GM21526 (cell line): Measurements from ENCODE around the gene LENG8.

ENCODE experiments used
- ATAC-seq: cut with Tn5 transposase; IDR thresholded peaks from one replicate; pipeline ENCODE4 v1.9.1; 2021; ENCODE audit warnings: moderate library complexity; ENCODE audit not compliant: unreplicated experiment, low FRiP score

The LENG8 gene

DNA sequence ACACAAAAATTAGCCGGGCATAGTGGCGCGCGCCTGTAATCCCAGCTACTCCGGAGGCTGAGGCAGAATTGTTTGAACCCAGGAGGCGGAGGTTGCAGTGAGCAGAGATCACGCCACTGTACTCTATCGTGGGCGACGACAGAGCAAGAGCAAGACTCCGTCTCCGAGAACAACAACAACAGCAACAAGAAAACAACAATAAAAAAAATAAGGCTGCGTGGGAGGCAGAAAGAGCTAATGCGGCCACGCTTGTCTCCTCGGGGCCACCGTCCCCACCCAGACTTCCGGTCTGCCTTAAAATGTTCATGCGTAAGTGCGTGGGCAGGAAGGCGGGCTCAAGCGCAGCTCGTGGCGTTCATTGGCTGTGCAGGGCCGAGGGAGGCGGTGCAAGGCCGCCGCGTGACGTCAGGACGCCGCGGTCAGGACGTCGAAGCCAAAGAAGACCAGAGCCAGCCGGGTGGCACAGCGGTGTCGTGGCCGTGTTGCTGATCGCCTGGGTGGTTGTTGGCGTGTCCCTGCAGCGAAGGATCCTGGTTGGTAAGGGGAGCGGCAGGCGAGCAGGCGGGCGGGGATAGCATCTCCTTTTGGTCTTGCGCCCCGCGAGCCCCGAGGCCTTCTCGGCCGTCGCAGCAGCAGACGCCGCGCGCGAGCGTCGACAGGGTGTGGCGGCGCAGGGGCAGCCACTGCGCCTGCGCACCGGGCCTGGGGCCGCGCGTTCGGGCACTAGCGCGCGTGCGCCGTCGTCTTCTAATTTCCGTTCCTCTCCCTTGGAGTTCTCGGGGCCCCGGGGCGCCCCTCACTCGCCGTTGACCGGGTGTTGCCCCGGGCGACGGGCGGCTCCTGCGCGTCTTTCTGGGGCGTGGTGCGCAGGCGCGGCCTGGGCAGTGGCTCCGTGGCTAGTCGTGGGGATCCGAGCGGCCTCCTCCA, at the start of gene LENG8:
LENG8 (plus strand) TSS at position 426 of the 927 bp plus-strand sequence. CDS start 2,146 bp downstream, outside the sequence.
- peak; percentile 85 for ATAC-seq

DNA sequence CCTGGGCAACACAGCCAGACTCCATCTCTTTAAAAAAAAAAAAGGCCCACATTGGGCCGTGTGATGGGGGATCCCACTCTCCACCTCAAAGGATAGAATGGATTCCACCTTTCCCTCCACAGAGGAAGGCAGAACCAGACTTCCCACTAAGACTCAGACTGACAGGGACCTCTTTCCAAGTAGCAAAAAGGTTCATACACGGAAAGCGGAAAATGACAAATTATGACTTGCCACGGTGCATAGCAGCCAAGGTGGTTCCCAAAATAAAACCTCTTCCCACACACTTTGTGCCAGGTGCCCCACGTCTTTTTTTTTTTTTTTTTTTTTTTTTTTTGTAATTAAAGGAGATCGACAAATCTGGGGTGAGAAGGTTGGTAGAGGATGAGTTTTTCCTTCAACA, 48.1 kb upstream of the LENG8 start:
- no peak for ATAC-seq

DNA sequence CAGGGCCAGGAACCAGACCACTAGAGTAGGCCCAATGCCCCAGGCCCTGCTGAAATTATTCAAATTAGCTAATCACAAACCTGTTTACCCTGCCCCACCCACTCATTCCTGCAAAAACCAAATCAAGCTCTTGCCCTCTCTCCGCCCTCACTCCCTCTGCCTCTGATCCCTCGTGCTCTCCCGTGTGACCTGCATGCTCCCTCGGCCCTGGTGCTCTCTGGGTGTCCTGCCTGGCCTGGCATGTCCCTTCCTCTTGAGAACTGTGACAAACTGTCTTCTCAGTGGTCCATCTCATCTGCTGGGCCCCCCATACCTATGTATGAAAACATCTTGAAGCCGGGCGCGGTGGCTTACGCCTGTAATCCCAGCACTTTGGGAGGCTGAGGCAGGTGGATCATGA, 45.9 kb upstream of the LENG8 start:
- no peak for ATAC-seq

DNA sequence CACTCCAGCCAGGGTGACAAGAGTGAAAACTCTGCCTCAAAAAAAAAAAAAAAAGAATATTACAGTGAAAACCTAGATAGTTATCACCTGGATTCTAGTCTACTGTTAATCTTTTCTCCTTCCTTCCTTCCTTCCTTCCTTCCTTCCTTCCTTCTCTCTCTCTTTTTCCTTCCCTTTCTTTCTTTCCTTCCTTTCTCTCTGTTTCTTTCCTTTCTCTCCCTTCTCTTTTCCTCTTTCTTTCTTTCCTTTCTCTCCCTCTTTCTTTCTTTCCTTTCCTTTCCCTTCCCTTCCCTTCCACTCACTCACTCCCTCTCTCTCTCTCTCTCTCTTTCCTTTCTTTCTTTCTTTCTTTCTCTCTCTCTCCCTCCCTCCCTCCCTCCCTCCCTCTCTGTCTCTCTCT, 43.4 kb upstream of the LENG8 start:
- ATAC-seq: no peak

DNA sequence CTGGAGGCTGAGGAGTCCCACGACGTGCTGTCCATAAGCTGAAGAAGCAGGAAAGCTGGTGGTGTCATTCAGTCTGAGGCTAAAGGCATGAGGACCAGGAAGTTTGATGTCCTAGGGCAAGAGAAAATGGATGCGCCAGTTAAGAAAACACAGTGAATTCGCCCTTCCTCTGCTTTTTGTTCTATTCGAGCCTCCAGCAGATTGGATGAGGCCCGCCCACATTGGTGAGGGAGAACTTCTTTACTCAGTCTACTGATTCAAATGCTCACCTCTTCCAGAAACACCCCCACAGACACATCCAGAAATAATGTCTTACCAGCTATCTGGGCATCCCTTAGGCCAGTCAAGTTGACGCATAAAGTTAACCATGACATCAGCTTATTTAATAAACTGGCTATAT, 41.2 kb upstream of the LENG8 start:
- no peak for ATAC-seq

DNA sequence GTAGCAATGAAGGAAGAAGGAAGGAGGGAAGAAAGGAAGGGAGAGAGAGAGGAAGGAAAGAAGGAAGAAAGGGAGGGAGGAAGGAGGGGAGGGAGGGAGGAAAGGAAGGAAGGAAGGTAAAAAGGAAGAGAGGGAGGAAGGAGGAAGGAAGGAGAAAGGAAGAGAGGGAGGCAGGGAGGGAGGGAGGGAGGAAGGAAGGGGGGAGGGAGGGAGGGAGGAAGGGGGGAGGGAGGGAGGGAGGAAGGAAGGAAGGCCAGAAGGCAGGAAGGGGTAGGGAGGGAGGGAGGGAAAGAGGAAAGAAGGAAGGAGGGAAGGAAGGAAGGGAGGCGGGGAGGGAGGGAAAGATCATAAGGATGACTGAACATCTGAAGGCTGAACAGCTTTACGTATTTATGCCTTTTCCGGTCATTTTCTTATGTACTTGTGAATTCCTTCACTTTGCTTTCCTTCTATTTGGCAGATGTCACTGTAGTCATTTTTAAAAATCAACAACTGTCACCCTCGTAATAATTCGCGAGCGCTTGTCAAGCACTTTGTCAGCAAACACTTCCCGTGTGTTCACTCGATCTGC, 40.5 kb upstream of the LENG8 start:
- ATAC-seq: no peak

DNA sequence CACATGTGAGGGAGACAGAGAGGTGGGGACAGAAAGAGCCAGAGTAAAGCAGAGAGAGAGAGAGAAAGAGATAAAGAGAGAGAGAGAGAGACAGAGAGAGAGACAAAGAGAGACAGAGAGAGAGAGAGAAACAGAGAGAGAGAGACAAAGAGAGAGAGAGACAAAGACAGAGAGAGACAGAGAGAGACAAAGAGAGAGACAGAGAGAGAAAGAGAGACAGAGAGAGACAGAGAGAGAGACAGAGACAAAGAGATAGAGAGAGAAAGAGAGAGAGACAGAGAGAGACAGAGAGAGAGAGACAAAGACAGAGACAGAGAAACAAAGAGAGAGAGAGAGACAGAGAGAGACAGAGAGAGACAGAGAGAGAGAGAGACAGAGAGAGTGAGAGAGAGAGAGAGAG, 38.0 kb upstream of the LENG8 start:
- no peak for ATAC-seq

DNA sequence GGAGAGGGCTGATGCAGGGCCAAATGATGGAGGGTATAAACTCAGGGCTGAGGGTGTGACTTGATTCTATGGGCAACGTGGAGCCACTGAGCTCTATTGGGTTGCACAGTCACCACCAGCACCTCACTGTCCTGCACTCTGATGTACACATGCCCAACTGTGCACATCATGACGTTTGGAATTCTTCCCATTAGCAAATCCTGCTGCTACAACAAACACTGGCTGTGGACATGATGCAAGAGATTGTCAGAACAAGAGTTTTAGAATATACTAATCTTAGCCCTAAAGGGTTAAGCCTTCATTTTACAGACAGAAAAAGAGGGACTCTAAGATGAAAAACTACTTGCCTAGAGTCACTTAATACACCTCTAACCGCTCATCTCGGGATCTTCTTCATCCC, 36.1 kb upstream of the LENG8 start:
- no peak for ATAC-seq

DNA sequence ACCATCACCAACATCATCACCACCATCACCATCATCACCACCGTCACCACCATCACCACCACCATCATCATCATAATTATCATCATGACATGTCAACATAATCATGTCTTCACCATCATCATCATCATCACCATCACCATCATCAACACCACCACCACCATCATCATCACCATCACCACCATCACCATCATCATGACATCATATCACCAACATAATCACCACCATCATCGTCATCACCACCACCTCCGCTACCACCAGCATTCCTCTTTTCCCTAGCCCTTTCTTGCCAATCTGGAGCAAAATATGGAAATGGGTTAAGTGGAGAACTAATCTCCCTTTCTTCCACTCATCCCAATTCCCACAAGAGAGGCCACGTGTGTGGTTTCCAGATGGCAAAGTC, 34.8 kb upstream of the LENG8 start:
- ATAC-seq: no peak

DNA sequence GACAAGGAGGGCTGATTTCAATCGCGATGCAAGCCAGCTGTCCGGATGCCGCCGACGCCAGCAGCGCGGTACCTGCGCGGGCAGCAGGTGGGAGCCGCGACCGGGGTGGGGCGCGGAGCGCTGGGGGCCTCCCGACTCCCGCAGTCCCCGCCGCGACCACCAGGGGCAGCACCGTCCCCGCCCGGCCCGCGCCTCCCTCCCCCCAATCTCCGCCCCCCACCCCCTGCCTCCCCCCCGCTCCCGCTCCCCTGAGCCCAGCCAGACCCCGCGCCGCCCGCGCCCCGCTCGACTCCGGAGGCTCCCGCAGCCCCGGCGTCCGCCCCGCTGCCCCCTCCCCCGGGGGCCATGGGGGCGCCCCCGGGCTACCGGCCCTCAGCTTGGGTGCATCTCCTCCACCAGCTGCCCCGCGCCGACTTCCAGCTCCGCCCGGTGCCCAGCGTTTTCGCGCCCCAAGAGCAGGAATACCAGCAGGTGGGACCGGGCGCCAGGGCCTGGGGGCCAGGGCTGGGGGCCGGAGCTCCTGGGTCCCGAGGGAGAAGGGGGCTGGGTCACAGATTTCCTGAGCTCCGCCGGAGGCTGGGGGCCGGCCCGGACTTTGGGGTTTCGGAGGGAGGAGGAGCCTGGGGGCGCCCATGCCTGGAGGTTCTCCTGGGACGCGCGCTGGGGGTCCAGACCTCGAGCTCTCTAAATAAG, 33.6 kb upstream of the LENG8 start, which contains the start of gene TTYH1:
TTYH1 (plus strand) TSS at position 257 of the 693 bp plus-strand sequence; CDS start at position 346, 89 bp downstream.
- ATAC-seq: no peak

DNA sequence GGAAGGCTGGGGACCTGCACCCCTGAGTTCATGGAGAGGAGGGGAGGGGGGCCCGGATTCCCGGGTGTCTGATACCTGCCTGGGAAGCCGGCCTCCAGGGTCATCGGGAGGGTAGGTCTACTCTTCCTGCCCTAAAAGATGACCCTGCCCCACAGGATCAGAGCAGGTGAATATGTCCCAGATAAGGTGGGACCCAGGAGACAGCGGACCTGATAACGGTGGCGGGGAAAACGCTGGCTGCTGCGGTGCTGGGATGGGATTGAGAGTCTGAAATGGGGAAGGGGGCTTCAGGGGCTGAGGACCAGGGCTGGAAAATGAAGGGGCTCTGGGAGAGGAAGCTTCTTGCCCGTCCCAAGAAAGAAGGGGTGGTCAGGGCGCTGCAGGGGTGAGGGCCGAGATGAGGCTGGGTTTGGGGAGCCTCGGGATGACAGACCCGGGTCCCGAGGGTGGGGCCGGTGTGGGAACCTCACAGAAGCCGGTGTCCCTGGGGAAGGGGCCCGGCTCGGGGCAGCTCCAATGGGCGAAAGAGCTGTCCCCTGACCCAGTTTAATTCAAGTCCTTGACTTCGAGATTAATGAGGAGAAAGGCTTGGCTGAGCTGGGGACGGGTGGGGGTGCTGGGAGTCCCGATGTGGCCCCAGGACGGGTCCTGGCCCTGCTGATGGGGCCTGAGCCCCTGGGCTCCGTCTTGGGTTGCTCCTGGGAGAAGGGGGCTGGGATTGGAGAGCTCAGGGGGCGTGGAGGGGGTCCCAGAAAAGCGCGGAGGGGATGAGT, 32.9 kb upstream of the LENG8 start:
- no peak for ATAC-seq

DNA sequence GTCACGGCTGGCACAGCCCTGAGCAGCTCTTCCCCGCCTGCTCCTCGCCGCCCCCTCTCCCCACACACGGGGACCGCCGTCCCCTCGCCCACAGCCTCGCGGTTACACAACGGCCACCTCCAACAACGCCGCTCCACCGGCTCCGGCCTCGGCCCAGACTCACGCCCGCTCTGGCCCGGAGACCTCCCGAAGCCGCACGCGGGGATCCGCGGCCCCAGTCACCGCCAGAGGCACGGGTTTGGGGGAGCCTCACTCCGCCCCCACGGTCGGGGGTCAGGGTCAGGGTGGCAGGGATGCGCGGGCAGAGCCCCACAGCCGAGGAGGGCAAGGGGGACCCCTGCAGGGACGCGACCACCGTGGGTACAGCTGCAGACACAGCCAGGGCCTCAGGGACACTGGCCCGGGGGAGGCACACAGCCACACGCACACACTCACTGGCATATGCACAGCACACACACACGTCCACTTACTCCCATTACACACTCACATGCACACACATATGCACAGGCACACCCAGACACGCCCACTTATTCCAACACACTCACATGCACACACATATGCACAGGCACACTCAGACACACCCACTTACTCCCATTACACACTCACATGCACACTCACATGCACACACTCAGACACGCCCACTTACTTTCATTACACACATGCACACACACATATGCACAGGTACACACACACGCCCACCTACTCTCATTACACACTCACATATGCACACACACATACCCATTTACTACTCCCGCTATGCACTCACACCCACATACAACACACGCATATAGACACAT, 32.1 kb upstream of the LENG8 start:
- no peak for ATAC-seq

DNA sequence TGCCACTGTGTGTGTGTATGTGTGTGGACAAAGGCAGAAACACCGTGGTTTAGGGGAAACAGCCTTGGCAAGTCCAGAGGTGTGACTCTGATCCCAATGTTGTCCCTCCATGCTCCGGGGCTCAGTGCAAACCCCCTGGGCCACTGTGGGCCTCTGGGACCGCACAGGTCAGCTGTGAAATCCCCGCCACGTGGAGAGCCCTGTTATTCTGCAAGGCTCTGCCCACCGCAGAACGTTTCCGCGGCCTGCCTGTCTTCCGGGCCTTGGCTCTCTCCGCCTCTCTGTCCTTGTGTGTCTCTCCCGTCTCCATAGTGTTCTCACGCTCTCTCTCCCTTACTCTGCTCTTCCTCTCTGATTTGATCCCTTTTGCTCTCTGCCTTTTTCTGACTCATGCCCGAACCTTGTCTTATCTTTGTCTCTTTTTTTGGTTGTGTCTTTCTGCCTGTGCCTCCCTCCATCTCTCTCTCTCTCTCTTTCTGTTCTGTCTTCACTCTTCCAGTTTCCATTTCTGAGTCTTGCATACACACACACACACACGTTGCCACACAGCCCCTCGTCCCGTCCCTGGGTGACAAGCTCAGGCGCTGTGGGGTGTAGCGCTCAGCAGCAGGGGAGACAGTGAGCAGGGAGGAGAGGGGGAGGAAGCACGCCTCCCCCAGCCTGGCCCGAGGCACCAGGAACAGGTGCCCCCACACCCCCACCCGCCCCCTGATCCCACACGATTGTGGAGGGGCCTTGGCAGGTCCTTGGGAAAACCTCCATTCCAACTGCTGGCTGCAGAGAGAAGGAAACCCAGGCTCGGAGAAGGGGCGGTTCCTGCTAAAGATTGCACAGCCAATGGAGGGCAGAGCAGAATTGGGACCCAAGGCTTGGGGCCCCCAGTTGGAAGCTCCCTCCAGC, 30.7 kb upstream of the LENG8 start:
- ATAC-seq: no peak

DNA sequence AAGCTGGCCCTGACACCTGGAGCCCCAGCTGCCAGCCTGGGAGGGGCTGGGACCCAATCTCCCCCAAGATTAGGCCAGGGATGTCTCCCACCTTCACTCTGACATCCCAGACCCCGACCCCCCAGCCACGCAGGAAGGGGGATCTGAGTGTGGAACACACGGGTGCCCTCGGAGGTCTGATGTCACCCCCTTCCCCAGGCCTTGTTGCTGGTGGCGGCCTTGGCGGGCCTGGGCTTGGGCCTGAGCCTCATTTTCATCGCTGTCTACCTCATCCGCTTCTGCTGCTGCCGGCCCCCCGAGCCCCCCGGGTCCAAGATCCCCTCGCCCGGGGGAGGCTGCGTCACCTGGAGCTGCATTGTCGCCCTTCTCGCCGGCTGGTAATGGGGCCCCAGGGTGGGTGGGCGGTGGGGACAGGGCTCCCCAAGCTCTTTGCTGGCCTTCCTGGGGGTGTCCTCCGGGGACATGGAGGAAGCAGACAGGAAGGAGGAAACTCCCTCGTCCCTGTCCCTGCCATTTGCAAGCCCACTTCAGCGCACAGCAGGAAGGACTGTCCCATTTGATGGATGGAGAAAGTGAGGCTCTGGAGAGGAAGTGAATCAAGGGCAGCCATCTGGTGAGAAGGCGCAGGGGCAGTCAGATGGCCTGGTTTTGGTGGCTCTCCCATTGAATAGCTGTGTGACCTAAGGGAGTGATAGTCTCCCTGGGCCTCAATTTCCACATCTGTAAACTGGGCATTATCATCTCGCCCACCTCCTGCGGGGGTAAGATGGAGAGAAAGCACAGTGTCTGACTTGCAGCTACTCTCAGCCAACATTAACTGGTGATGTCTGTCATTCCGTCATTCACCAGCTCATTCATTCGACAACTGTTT, 29.8 kb upstream of the LENG8 start:
- ATAC-seq: no peak

DNA sequence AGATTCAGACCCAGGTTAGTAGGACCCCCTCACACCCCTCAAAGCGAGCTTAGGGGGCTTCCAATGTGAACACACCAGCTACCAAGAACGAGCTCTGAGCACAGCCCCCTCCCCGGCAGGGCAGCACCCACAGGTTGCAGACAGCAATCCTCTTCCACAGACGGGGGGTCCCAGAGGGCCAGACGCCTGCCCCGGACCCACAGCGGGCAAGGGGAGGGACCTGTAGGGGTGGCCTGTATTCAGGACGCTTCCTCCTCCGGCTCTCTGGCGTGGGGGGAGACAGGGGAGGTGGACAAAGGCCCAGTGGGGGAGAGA, 29.0 kb upstream of the LENG8 start:
- ATAC-seq: no peak

DNA sequence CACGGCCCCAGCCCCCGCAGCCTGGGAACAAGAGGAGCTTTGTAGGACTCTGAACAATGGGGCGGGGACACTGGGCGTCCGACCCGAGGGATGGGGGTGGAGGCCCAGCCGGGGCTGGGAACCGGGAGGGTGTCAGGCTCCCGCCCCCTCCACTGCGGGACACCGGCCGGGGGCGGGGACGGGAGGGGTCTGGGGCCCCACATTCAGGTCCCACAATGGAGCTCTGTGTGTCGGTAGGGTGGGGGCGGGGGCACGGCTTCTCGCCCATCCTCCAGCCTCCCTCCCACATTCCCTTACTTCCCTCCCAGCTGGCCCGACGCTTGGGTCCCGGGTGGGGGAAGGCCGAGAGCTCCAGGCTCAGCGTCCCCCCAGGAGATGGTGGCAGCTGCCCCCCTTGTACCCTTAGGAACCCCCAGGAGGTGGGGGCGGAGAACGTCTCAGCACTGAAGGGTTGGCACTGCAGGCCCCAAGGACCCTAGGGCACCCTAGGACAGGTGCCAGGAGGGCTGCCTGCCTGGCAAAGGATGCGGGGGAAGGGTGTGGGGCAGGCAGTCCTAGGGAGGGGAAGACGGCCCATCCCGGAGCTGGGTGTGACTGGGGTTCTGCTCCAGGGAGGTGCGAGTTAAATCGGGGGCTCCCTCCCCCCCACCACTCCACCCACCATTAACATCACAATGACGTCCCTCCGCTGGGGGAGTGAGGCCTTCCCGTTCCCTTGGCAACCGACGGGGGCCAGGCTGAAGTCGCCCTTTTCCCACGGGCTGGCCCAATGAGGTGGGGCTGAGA, 28.4 kb upstream of the LENG8 start:
- ATAC-seq: no peak

DNA sequence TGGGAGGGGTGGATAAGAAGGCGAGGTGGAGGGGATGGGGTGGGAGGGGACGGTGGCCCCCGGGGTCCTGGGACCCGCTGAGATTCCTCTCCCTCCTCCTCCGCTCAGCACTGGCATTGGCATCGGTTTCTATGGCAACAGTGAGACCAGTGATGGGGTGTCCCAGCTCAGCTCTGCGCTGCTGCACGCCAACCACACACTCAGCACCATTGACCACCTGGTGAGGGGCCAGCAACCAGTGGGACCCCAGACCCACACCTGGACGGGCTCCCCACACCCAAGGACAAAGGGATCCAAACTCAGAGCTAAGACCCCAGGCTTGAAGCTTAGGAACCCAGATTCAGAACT, 27.9 kb upstream of the LENG8 start:
- no peak for ATAC-seq
